OCI-LY1 (cell line): ENCODE data around the gene FXYD6.

Experiments
- H2AFZ ChIP-seq: fragments of 200-600 bp; sonication (generic), shearing (Covaris generic); 2 replicates; pipeline ENCODE4 v1.6.0; 2014; ENCODE audit warnings: antibody characterized with exemption, mild to moderate bottlenecking, low read length
- H3F3A ChIP-seq: fragments of 200-600 bp; sonication (generic), shearing (Covaris generic); 2 replicates; pipeline ENCODE4 v1.6.0; 2014; ENCODE audit warnings: mild to moderate bottlenecking, antibody characterized with exemption, low read length, moderate library complexity; ENCODE audit not compliant: insufficient read depth
- H3K27ac ChIP-seq: fragments of 200-600 bp; sonication (generic); 2 replicates; pipeline ENCODE4 v1.5.1; 2014; ENCODE audit warnings: low read length, mixed run types, mild to moderate bottlenecking, low read depth; ENCODE audit not compliant: poor library complexity, severe bottlenecking
- H3K27me3 ChIP-seq: fragments of 200-600 bp; sonication (generic); 2 replicates; pipeline ENCODE4 v1.6.0; 2014; ENCODE audit warnings: antibody characterized with exemption, mild to moderate bottlenecking, low read length, moderate library complexity; ENCODE audit not compliant: insufficient read depth
- H3K36me3 ChIP-seq: fragments of 200-600 bp; sonication (generic); 2 replicates; pipeline ENCODE4 v1.6.1; 2014; ENCODE audit warnings: mild to moderate bottlenecking, antibody characterized with exemption, low read length, moderate library complexity, mixed read lengths; ENCODE audit not compliant: insufficient read depth
- H3K4me1 ChIP-seq: fragments of 200-600 bp; sonication (generic); 2 replicates; pipeline ENCODE4 v1.5.1; 2014; ENCODE audit warnings: mild to moderate bottlenecking, low read length, moderate library complexity; ENCODE audit not compliant: insufficient read depth, severe bottlenecking
- H3K4me2 ChIP-seq: fragments of 200-600 bp; sonication (generic), shearing (Covaris generic); 2 replicates; pipeline ENCODE4 v1.6.1; 2014; ENCODE audit warnings: low read length
- H3K4me3 ChIP-seq: fragments of 200-600 bp; sonication (generic); 2 replicates; pipeline ENCODE4 v1.5.1; 2014; ENCODE audit warnings: low read length, low read depth, mild to moderate bottlenecking, mixed read lengths; ENCODE audit not compliant: poor library complexity, severe bottlenecking
- H3K79me2 ChIP-seq: fragments of 200-600 bp; shearing (Covaris generic); 2 replicates; pipeline ENCODE4 v1.6.1; 2016; ENCODE audit warnings: mixed run types, low read length, mixed read lengths; ENCODE audit not compliant: insufficient read depth
- H3K9ac ChIP-seq: fragments of 200-600 bp; sonication (generic), shearing (Covaris generic); 2 replicates; pipeline ENCODE4 v1.6.1; 2014; ENCODE audit warnings: mild to moderate bottlenecking, low read length, mixed read lengths
- H3K9me2 ChIP-seq: fragments of 200-600 bp; sonication (generic), shearing (Covaris generic); 2 replicates; pipeline ENCODE4 v1.6.1; 2014; ENCODE audit warnings: low read depth, mild to moderate bottlenecking, low read length, mixed read lengths
- H3K9me3 ChIP-seq: fragments of 200-600 bp; shearing (Covaris generic); 2 replicates; pipeline ENCODE4 v1.6.1; 2014; ENCODE audit warnings: low read length, mixed read lengths
- H4K20me1 ChIP-seq: fragments of 200-600 bp; sonication (generic), shearing (Covaris generic); 2 replicates; pipeline ENCODE4 v1.6.0; 2016; ENCODE audit warnings: mild to moderate bottlenecking, low read length; ENCODE audit not compliant: insufficient read depth
- EZH2 ChIP-seq: fragments of 200-600 bp; sonication (generic), shearing (Covaris generic); IDR thresholded peaks from 2 replicates; pipeline ENCODE4 v1.8.0; 2017; ENCODE audit warnings: borderline replicate concordance, mixed run types, mild to moderate bottlenecking, antibody characterized with exemption, low read length, moderate library complexity, mixed read lengths
- TF ChIP-seq, protein P1 (sequence below): fragments of 200-600 bp; sonication (generic), shearing (Covaris generic); IDR thresholded peaks from 2 replicates; pipeline ENCODE4 v1.5.1; 2017; ENCODE audit warnings: mild to moderate bottlenecking, antibody characterized with exemption, low read length, moderate library complexity, mixed read lengths

Gene FXYD6

GRCh38 chr11:117862019-117862725, 14.3 kb downstream of the FXYD6 start:
- Histone ChIP-seq H3K9me3 (no peaks in the 10 kb centered on the region), H3K79me2 (no peaks in the 10 kb centered on the region), H3K9me2 (no peaks in the 10 kb centered on the region), H3K4me2 (no peak overlapping the region), H3K27ac (no peak overlapping the region), H3K4me1 (no peaks in the 10 kb centered on the region), H3K36me3 (no peaks in the 10 kb centered on the region), H3K4me3 (no peak overlapping the region), H3F3A (no peaks in the 10 kb centered on the region), H3K27me3 (no peaks in the 10 kb centered on the region), H4K20me1 (no peaks in the 10 kb centered on the region), H2AFZ (no peak overlapping the region), H3K9ac (no peak overlapping the region)
- TF ChIP-seq EZH2 = no peak
- TF ChIP-seq, protein P1, sequence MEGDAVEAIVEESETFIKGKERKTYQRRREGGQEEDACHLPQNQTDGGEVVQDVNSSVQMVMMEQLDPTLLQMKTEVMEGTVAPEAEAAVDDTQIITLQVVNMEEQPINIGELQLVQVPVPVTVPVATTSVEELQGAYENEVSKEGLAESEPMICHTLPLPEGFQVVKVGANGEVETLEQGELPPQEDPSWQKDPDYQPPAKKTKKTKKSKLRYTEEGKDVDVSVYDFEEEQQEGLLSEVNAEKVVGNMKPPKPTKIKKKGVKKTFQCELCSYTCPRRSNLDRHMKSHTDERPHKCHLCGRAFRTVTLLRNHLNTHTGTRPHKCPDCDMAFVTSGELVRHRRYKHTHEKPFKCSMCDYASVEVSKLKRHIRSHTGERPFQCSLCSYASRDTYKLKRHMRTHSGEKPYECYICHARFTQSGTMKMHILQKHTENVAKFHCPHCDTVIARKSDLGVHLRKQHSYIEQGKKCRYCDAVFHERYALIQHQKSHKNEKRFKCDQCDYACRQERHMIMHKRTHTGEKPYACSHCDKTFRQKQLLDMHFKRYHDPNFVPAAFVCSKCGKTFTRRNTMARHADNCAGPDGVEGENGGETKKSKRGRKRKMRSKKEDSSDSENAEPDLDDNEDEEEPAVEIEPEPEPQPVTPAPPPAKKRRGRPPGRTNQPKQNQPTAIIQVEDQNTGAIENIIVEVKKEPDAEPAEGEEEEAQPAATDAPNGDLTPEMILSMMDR = no peak

DNA sequence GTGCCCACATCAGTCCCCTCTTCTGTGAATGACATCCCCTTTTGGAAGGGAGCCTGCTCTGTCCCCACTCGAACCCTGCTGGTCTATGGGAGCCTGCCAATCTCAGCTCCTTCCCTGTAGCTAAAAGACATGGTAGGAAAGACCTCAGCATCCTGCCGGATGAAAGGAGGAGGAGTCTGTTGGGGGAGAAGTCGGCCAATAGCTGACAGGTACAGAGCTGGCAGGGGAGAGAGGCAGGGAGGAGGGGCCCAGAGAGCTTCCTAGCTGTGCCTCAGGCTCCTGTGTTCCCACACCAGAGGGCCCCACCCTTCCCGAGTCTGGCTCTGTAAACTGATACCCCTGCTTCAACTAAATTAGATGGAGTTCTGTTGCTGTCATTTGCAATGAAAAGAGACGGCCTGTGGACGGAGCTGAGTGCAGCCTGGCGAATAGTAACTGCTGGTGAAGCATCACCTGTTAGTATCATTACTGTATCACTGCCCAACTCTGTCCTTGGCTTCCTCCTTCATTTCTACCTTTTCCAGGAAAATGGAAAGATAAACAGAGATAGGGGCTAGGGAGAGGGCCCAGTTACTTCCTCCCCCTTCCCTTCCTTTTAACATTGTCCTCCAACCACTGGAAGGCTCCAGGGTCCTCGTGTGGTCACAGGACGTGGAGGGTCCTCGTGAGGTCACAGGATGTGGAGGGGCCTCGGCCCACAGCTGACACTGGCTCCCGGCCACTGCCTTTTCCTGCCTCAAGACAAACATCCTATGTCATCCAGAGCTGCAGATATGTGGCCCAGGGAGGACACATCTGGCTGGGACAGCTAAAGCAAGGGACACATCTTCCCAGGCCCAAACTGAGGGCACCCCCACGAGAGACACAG, 15.1 kb downstream of the FXYD6 start:
- H3K79me2 ChIP-seq = no peaks in the 10 kb centered on the region
- H4K20me1 ChIP-seq = no peaks in the 10 kb centered on the region
- H3K4me3 ChIP-seq = no peak overlapping the region
- no peaks in the 10 kb centered on the region for H3K36me3 ChIP-seq
- H3K9ac ChIP-seq = no peak overlapping the region
- H3K4me2 ChIP-seq = no peak overlapping the region
- no peaks in the 10 kb centered on the region for H3K4me1 ChIP-seq
- no peaks in the 10 kb centered on the region for H3K9me3 ChIP-seq
- no peak overlapping the region for H2AFZ ChIP-seq
- H3K9me2 ChIP-seq = no peaks in the 10 kb centered on the region
- H3K27me3 ChIP-seq = no peaks in the 10 kb centered on the region; the same call in 1 of the 2 replicates
- H3K27ac ChIP-seq = no peak overlapping the region
- no peak for TF ChIP-seq EZH2
- TF ChIP-seq, protein P1 = no peak
- no peaks in the 10 kb centered on the region for H3F3A ChIP-seq

GRCh38 chr11:117860139-117860538, 16.3 kb downstream of the FXYD6 start:
- Histone ChIP-seq H3K36me3 (no peaks in the 10 kb centered on the region), H4K20me1 (no peaks in the 10 kb centered on the region), H3K9me3 (no peaks in the 10 kb centered on the region), H3K27me3 (no peaks in the 10 kb centered on the region; the same call in 1 of the 2 replicates), H3K27ac (no peak overlapping the region), H3F3A (no peaks in the 10 kb centered on the region), H3K4me2 (no peak overlapping the region), H3K4me1 (no peaks in the 10 kb centered on the region), H3K9me2 (no peaks in the 10 kb centered on the region), H3K4me3 (no peak overlapping the region), H3K79me2 (no peaks in the 10 kb centered on the region), H3K9ac (no peak overlapping the region), H2AFZ (no peak overlapping the region)
- TF ChIP-seq, protein P1 = no peak
- no peak for TF ChIP-seq EZH2
